Neural progenitor cell (in vitro differentiated cells): Measurements from ENCODE around the gene CERT1. TPM values are rescaled to one million over a fixed set of nuclear protein-coding genes. Genes with fewer than 3 reads are reported as not detected.

ENCODE experiments used
- DNase-seq: peaks from one replicate; pipeline ENCODE4 v3.0.0-alpha.2; 2016; ENCODE audit warnings: low spot score
- H2AFZ ChIP-seq: fragments of 200-600 bp; sonication (generic); replicated peaks from 2 replicates; pipeline ENCODE4 v1.6.1; 2016; ENCODE audit warnings: antibody characterized with exemption
- H3F3A ChIP-seq: fragments of 200-600 bp; sonication (generic); 2 replicates; pipeline ENCODE4 v1.6.1; 2016; ENCODE audit warnings: antibody characterized with exemption, low read depth
- H3K27ac ChIP-seq: fragments of 200-600 bp; sonication (generic); 2 replicates; pipeline ENCODE4 v1.5.1; 2016; ENCODE audit warnings: mild to moderate bottlenecking
- H3K27me3 ChIP-seq: fragments of 200-600 bp; sonication (generic); 2 replicates; pipeline ENCODE4 v1.6.1; 2016; ENCODE audit warnings: mild to moderate bottlenecking, moderate library complexity
- H3K36me3 ChIP-seq: fragments of 200-600 bp; sonication (generic); 2 replicates; pipeline ENCODE4 v1.5.1; 2016
- H3K4me1 ChIP-seq: fragments of 200-600 bp; sonication (generic); 2 replicates; pipeline ENCODE4 v1.6.1; 2016; ENCODE audit warnings: mixed run types
- H3K4me2 ChIP-seq: fragments of 200-600 bp; sonication (generic); 2 replicates; pipeline ENCODE4 v1.6.1; 2016
- H3K4me3 ChIP-seq: fragments of 200-600 bp; sonication (generic); 2 replicates; pipeline ENCODE4 v1.5.1; 2016
- H3K79me2 ChIP-seq: fragments of 200-600 bp; sonication (generic); 2 replicates; pipeline ENCODE4 v1.6.1; 2016; ENCODE audit warnings: low read depth
- H3K9ac ChIP-seq: fragments of 200-600 bp; sonication (generic); 2 replicates; pipeline ENCODE4 v1.6.1; 2016
- H3K9me3 ChIP-seq: fragments of 200-600 bp; sonication (generic); 2 replicates; pipeline ENCODE4 v1.5.1; 2016; ENCODE audit warnings: low read depth
- H4K20me1 ChIP-seq: fragments of 200-600 bp; sonication (generic); 2 replicates; pipeline ENCODE4 v1.6.1; 2016; ENCODE audit warnings: low read depth
- H3K27ac Mint-ChIP-seq: 3 replicates; pipeline ENCODE4 v1.8.0; 2021; ENCODE audit warnings: mixed read lengths
- H3K27me3 Mint-ChIP-seq: 2 replicates; pipeline ENCODE4 v1.8.0; 2022; ENCODE audit warnings: low read depth, mild to moderate bottlenecking, inconsistent platforms, moderate library complexity, mixed read lengths; ENCODE audit not compliant: insufficient read depth
- H3K36me3 Mint-ChIP-seq: 3 replicates; pipeline ENCODE4 v1.8.0; 2021; ENCODE audit warnings: mixed read lengths
- H3K4me1 Mint-ChIP-seq: 3 replicates; pipeline ENCODE4 v1.8.0; 2021; ENCODE audit warnings: mixed read lengths
- H3K4me3 Mint-ChIP-seq: 3 replicates; pipeline ENCODE4 v1.8.0; 2021; ENCODE audit warnings: mild to moderate bottlenecking, moderate library complexity, mixed read lengths
- H3K9me3 Mint-ChIP-seq: 3 replicates; pipeline ENCODE4 v1.8.0; 2020; ENCODE audit warnings: mixed read lengths
- EZH2 ChIP-seq: fragments of 200-600 bp; sonication (generic); IDR thresholded peaks from 2 replicates; pipeline ENCODE4 v1.6.1; 2017; ENCODE audit warnings: antibody characterized with exemption, mild to moderate bottlenecking, moderate library complexity
- EZH2phosphoT487 ChIP-seq: fragments of 200-600 bp; sonication (generic); IDR thresholded peaks from 2 replicates; pipeline ENCODE4 v1.6.1; 2017; ENCODE audit warnings: antibody characterized with exemption
- small RNA-seq: library from RNA; depleted of rRNA; stranded (forward); fragments of <200 nt; gene quantifications from one replicate; pipeline ENCODE3, GENCODE V24; 2015
- total RNA-seq: library from RNA; depleted of rRNA; stranded (reverse); fragments of >200 nt; gene quantifications from 2 replicates; pipeline ENCODE4 v1.2.3, GENCODE V29; 2015; ENCODE audit warnings: low replicate concordance
- TF ChIP-seq, protein P1 (sequence below): fragments of 200-600 bp; sonication (generic); IDR thresholded peaks from 2 replicates; pipeline ENCODE4 v1.5.1; 2017; ENCODE audit warnings: antibody characterized with exemption, mild to moderate bottlenecking

CERT1 gene
- total RNA-seq, 1 donor from 2014 or later, result 50.4 TPM

DNA sequence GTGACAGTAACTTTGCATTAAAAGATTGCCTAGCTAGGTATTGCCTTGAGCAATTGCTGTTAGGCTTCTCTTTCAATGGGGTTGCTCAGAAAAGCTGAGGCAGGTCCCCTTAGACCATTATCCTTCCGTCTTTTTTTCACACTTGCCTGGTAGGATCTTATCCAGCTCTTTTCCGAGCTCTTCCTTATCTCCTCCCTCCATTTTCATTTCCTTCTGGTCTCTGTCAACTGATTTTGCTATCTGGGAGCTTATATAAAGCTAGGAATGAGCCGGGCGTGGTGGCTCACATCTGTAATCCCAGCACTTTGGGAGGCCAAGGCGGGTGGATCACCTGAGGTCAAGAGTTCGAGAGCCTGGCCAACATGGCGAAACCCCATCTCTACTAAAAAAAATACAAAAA, 181.0 kb downstream of the CERT1 start:
- no peaks in the 10 kb centered on the region for H3F3A ChIP-seq
- no peaks in the 10 kb centered on the region for H3K36me3 Mint-ChIP-seq
- no peak for DNase-seq

More for the DNA sequence above, 181.0 kb downstream of the CERT1 start:
- no peaks in the 10 kb centered on the region for H3K4me1 Mint-ChIP-seq
- no peak overlapping the region for H3K4me2 ChIP-seq
- no peaks in the 10 kb centered on the region for H3K36me3 ChIP-seq
- no peak overlapping the region for H3K27ac Mint-ChIP-seq
- no peaks in the 10 kb centered on the region for H3K27me3 ChIP-seq
- no peak overlapping the region for H3K4me3 ChIP-seq
- no peak for TF ChIP-seq EZH2phosphoT487
- TF ChIP-seq, protein P1, sequence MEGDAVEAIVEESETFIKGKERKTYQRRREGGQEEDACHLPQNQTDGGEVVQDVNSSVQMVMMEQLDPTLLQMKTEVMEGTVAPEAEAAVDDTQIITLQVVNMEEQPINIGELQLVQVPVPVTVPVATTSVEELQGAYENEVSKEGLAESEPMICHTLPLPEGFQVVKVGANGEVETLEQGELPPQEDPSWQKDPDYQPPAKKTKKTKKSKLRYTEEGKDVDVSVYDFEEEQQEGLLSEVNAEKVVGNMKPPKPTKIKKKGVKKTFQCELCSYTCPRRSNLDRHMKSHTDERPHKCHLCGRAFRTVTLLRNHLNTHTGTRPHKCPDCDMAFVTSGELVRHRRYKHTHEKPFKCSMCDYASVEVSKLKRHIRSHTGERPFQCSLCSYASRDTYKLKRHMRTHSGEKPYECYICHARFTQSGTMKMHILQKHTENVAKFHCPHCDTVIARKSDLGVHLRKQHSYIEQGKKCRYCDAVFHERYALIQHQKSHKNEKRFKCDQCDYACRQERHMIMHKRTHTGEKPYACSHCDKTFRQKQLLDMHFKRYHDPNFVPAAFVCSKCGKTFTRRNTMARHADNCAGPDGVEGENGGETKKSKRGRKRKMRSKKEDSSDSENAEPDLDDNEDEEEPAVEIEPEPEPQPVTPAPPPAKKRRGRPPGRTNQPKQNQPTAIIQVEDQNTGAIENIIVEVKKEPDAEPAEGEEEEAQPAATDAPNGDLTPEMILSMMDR, result no peak
- no peak for TF ChIP-seq EZH2
- H3K4me1 ChIP-seq, result no peaks in the 10 kb centered on the region
- no peak overlapping the region for H2AFZ ChIP-seq
- no peak overlapping the region for H3K9ac ChIP-seq
- H4K20me1 ChIP-seq, result no peaks in the 10 kb centered on the region
- H3K9me3 Mint-ChIP-seq, result peaks cover 6% of the 10 kb centered on the region
- no peaks in the 10 kb centered on the region for H3K9me3 ChIP-seq
- no peak overlapping the region for H3K4me3 Mint-ChIP-seq
- no peaks in the 10 kb centered on the region for H3K79me2 ChIP-seq
- H3K27ac ChIP-seq, result no peak overlapping the region
- peaks cover 4% of the 10 kb centered on the region for H3K27me3 Mint-ChIP-seq

Small RNAs within 50 kb of the gene (small RNA-seq; reads per million reads assigned to genes)
- not detected for gene RNU7-175P

Other genes starting within 250 kb of the CERT1 start
- gene HMGCR, start 174.4 kb downstream of the CERT1 start, total RNA-seq, result 227 and 248 TPM in 2 replicates
- 22.0 and 30.9 TPM in 2 replicates for gene POLK, start 262 bp upstream of the CERT1 start, total RNA-seq
- 0.40 and 0.60 TPM in 2 replicates for gene ANKDD1B, start 99.8 kb upstream of the CERT1 start, total RNA-seq
- 31.2 and 58.2 TPM in 2 replicates for gene POC5, start 205.8 kb upstream of the CERT1 start, total RNA-seq